ENCODE data around the gene TMEM95.

Gene TMEM95

DNA sequence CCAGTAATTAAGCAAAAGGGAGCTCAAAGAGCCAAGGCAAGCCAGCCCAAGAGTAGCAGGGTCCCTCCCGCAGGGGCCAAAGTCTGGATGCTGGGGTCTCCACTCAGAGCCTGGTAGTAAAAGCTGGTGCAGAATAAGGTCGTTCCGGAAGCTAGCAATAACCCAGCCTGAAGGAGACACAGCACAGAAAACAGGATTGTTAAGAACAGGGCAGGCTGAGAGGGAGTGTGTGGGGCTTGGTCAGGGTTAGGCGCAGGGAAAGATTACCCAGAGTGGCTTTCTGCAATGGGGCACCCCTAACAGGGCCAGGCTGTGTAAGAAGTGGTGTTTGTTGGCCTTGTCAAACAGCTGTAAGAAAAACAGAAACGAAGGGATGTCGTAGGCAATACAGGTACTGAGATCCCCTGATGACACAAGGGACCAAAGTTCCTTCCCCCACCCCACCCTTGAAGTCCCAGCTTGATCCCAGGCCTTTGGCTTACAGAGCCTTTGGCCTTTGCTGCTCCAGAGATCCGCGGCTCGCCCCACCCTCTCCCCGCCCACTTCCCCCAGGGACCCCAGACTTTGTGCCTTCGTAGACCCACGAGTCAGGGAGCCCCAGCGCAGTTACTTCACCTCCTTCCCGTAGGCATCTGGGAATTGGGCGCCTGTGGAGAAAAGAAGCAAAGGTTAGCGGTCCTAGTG, 48.2 kb downstream of the TMEM95 start:
- POLR2A ChIA-PET (ENCODE audit: low non-redundant PET): interaction anchor here (0.5 to 1.1 kb wide), 2 partner anchors 9 to 78 kb away, joined by 3 to 13 read pairs; partner anchors contain the start of gene PLSCR3
- DNase-seq (ENCODE audit: low spot score): no peak
- peak overlapping the region; percentile 88 for H3K27ac ChIP-seq
- TF ChIP-seq, protein P1, sequence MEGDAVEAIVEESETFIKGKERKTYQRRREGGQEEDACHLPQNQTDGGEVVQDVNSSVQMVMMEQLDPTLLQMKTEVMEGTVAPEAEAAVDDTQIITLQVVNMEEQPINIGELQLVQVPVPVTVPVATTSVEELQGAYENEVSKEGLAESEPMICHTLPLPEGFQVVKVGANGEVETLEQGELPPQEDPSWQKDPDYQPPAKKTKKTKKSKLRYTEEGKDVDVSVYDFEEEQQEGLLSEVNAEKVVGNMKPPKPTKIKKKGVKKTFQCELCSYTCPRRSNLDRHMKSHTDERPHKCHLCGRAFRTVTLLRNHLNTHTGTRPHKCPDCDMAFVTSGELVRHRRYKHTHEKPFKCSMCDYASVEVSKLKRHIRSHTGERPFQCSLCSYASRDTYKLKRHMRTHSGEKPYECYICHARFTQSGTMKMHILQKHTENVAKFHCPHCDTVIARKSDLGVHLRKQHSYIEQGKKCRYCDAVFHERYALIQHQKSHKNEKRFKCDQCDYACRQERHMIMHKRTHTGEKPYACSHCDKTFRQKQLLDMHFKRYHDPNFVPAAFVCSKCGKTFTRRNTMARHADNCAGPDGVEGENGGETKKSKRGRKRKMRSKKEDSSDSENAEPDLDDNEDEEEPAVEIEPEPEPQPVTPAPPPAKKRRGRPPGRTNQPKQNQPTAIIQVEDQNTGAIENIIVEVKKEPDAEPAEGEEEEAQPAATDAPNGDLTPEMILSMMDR (conservative IDR thresholded peaks at IDR 0.05; ENCODE audit: low read depth): no peak
- CTCF ChIA-PET: interaction anchor here (1.1 to 1.6 kb wide), 4 partner anchors 33 to 52 kb away, joined by 3 to 8 read pairs (median 5); no protein-coding TSS in a partner anchor

DNA sequence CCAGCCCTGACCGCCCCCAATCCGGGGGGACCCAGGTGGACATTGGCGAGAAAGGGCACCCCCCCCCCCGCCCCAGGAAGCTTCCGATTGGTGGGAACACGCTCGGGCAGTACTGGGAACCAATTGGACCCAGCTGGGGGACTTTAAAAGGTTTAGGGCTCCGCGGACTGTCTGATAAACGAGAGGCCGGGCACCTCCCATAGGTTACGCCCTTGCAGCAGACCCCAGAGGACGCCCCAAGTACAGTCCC, 48.7 kb downstream of the TMEM95 start:
- ChIA-PET POLR2A (ENCODE audit: low non-redundant PET) (interaction anchor here (0.5 to 1.1 kb wide), 5 partner anchors 9 to 79 kb away, joined by 3 to 13 read pairs (median 3); partner anchors contain the start of genes PLSCR3 and TMEM102), CTCF (interaction anchor here (0.6 to 1.3 kb wide), 4 partner anchors 33 to 68 kb away, joined by 3 to 7 read pairs (median 3); no protein-coding TSS in a partner anchor)
- peak overlapping the region; percentile 88 for H3K27ac ChIP-seq
- DNase-seq (ENCODE audit: low spot score): peak; percentile 64
- TF ChIP-seq, protein P1 (conservative IDR thresholded peaks at IDR 0.05; ENCODE audit: low read depth): no peak

- TF ChIP-seq, protein P1 (conservative IDR thresholded peaks at IDR 0.05; ENCODE audit: low read depth): no peak
- peak within 1 kb of the TSS; percentile 88 for H3K27ac ChIP-seq
- peak; percentile 97 for DNase-seq (ENCODE audit: low spot score)
- ChIA-PET CTCF (interaction anchor here (0.6 to 1.3 kb wide), 4 partner anchors 33 to 69 kb away, joined by 3 to 7 read pairs (median 3); no protein-coding TSS in a partner anchor), POLR2A (ENCODE audit: low non-redundant PET) (interaction anchor here (0.6 to 1.1 kb wide), 5 partner anchors 10 to 81 kb away, joined by 3 to 13 read pairs (median 3); partner anchors contain the start of genes PLSCR3 and TMEM102)
These were observed 49.2 kb downstream of the TMEM95 start, which contains the start of gene TMEM256 for GRCh38 chr17:7403977-7404736. TMEM256 (minus strand) TSS chr17:7404097; CDS start chr17:7404084, 13 bp downstream.

DNA sequence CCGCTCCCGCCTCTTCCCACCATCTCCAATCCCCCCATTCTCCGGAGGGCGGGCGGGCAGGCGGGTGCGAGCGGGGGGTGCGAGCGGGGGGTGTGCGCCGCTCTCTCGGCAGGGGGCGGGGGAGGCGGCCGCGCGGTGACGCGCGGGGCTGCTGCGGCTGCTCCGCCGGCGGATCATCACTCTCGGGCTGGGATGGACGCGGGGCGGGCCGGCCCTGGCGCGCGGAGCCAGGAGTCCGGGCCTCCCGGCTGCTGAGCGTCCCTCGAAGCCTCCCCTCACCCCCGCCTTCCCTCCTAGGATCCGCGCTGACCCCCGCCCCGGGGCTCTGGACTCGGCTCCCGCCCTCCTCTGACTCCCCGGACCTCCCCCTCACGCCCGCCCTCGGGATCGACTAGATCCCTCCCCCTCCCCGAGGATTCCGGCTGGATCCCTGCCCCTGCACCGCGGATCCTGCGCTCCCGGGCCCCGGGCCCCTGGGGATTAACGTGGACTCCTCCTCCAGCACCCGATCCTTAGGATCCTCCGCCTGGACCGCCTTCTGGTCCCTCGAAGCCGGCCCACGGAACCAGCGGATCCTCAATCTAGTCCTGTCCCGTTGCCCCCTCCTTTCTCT, 49.9 kb downstream of the TMEM95 start:
- DNase-seq (ENCODE audit: low spot score): no peak
- H3K27ac ChIP-seq: peak overlapping the region; percentile 88
- POLR2A ChIA-PET (ENCODE audit: low non-redundant PET): interaction anchor here (0.6 to 1.1 kb wide), 5 partner anchors 11 to 115 kb away, joined by 3 to 13 read pairs (median 3); partner anchors contain the start of genes PLSCR3 and TMEM102
- TF ChIP-seq, protein P1 (conservative IDR thresholded peaks at IDR 0.05; ENCODE audit: low read depth): no peak
- CTCF ChIA-PET: interaction anchor here (1.3 kb wide), 1 partner anchor 32 kb away, joined by 7 read pairs; no protein-coding TSS in a partner anchor

GRCh38 chr17:7405350-7406234, 50.6 kb downstream of the TMEM95 start:
- CTCF ChIA-PET: no interaction called here
- no peak for DNase-seq (ENCODE audit: low spot score)
- TF ChIP-seq, protein P1 (conservative IDR thresholded peaks at IDR 0.05; ENCODE audit: low read depth): no peak
- H3K27ac ChIP-seq: peak overlapping the region; percentile 88
- POLR2A ChIA-PET (ENCODE audit: low non-redundant PET): interaction anchor here (0.6 kb wide), 2 partner anchors 79 to 115 kb away, joined by 3 read pairs; no protein-coding TSS in a partner anchor
